Mammary epithelial cell (primary cell): ENCODE measurements around the gene IRAG1.

Source experiments
- CTCF ChIP-seq, 2 donors: IDR thresholded peaks in 1 of 2; conservative IDR thresholded peaks in 1 of 2; 2 replicates each; pipeline ENCODE4 v1.5.1; 2011 to 2012; ENCODE audit warnings: inconsistent platforms in 2 of 2, low read length in 2 of 2, mild to moderate bottlenecking in 2 of 2, control low read depth in 1 of 2, low read depth in 1 of 2; ENCODE audit not compliant: insufficient read depth in 1 of 2; ENCODE audit errors: extremely low read depth in 1 of 2
- EZH2 ChIP-seq: IDR thresholded peaks from 2 replicates; pipeline ENCODE4 v1.6.1; 2012; ENCODE audit warnings: low read length, inconsistent platforms, borderline replicate concordance

- TF ChIP-seq CTCF (conservative IDR thresholded peaks at IDR 0.05 in 1 of 2, IDR thresholded peaks at IDR 0.05 in 1 of 2; ENCODE audit: extremely low read depth in 1 of 2, insufficient read depth in 1 of 2, low read depth in 1 of 2, low read length in 2 of 2) (no peak), EZH2 (no peak)
These were observed 22.6 kb upstream of the IRAG1 start for GRCh38 chr11:10716122-10716521.
